Lung (tissue), 12 donors: ENCODE measurements around the gene ADAMTS12. TPM values are rescaled to one million over a fixed set of nuclear protein-coding genes. Genes with fewer than 3 reads are reported as not detected.

Experiments used
- ATAC-seq: fragments of 200-7000 bp; cut with Tn5 transposase; one replicate; pipeline ENCODE4 v1.9.1; 2020; ENCODE audit warnings: moderate number of reproducible peaks; ENCODE audit not compliant: insufficient read depth, low FRiP score
- DNase-seq, 3 donors: peaks; one replicate each; pipeline ENCODE4 v3.0.0-alpha.2; 2013 to 2017
- H3K27ac ChIP-seq, 2 donors: one replicate each; pipeline ENCODE4 v1.5.1; 2013; ENCODE audit warnings: mild to moderate bottlenecking in 2 of 2, moderate library complexity in 2 of 2, control low read depth in 1 of 2, inconsistent platforms in 1 of 2, low read depth in 1 of 2, low read length in 1 of 2
- H3K27me3 ChIP-seq, 3 donors: one replicate each; pipeline ENCODE4 v1.5.1; 2013; ENCODE audit warnings: low read length in 2 of 3; ENCODE audit not compliant: control insufficient read depth in 3 of 3, insufficient read depth in 3 of 3
- H3K36me3 ChIP-seq, 4 donors: one replicate each; pipeline ENCODE4 v1.5.1; 2013; ENCODE audit warnings: low read length in 4 of 4, mild to moderate bottlenecking in 1 of 4, moderate library complexity in 1 of 4; ENCODE audit not compliant: control insufficient read depth in 4 of 4, insufficient read depth in 4 of 4
- H3K4me1 ChIP-seq, 5 donors: one replicate each; pipeline ENCODE4 v1.5.1; 2013; ENCODE audit warnings: low read length in 5 of 5, mild to moderate bottlenecking in 2 of 5, moderate library complexity in 1 of 5; ENCODE audit not compliant: control insufficient read depth in 5 of 5, insufficient read depth in 5 of 5
- H3K4me3 ChIP-seq: one replicate; pipeline ENCODE4 v1.5.1; 2013; ENCODE audit warnings: mild to moderate bottlenecking, control low read depth, moderate library complexity
- H3K9ac ChIP-seq, 2 donors: one replicate each; pipeline ENCODE4 v1.5.1; 2013; ENCODE audit warnings: low read length in 2 of 2, control low read depth in 1 of 2; ENCODE audit not compliant: insufficient read depth in 1 of 2
- H3K9me3 ChIP-seq, 4 donors: one replicate each; pipeline ENCODE4 v1.5.1; 2013; ENCODE audit warnings: low read length in 3 of 4, mild to moderate bottlenecking in 1 of 4, moderate library complexity in 1 of 4; ENCODE audit not compliant: control insufficient read depth in 4 of 4, insufficient read depth in 3 of 4
- CTCF ChIP-seq: IDR thresholded peaks from 2 replicates; pipeline ENCODE4 v1.5.1; 2012; ENCODE audit warnings: mild to moderate bottlenecking; ENCODE audit errors: control extremely low read depth, extremely low read depth
- WGBS, 2 donors: extraction: QIAGEN DNeasy Blood & Tissue Kit; methylation state at CpG; one replicate each; pipeline ENCODE4 v1.1.7; 2013; 5-methylcytosine and 5-hydroxymethylcytosine counted together
- polyA plus RNA-seq, 2 donors: library from polyadenylated mRNA; stranded (reverse); fragments of 200-250 nt; gene quantifications; one replicate each; pipeline ENCODE4 v1.2.1, GENCODE V29; 2013
- total RNA-seq, 2 donors: library from RNA; depleted of rRNA in 1 of 2; stranded (reverse); fragments of >200 nt in 1 of 2; gene quantifications; one replicate each; pipeline ENCODE4 v1.2.1, GENCODE V29; 2014 to 2021
- donor health status: control.
- donor health status: control.
- donor health status: Bipolar disorder and iron deficiency.
- donor health status: healthy.
- donor health status: DM: yes; HTN: yes; CAD: no.

The ADAMTS12 gene
- total and polyA plus RNA-seq, 4 donors, result 1.3 to 55.1 (median 4.3) TPM

- ATAC-seq (no peak), DNase-seq (no peak)
- H3K4me1 ChIP-seq, result no peaks in the 10 kb centered on the region
- no peaks in the 10 kb centered on the region for H3K27me3 ChIP-seq
- no peak overlapping the region for H3K27ac ChIP-seq
- H3K9ac ChIP-seq, result no peak overlapping the region
- peaks cover 0 to 3% (median 0%) of the 10 kb centered on the region in 4 donors for H3K9me3 ChIP-seq
- H3K4me3 ChIP-seq, result no peak overlapping the region
- WGBS, 2 donors, result 55 to 79% methylated on average over 3 of the region's 3 CpGs
- TF ChIP-seq CTCF, result no peak
- H3K36me3 ChIP-seq, result peaks cover 0 to 40% (median 6%) of the 10 kb centered on the region in 4 donors
Observed at GRCh38 chr5:33637011-33637410, 254.8 kb downstream of the ADAMTS12 start.

DNA sequence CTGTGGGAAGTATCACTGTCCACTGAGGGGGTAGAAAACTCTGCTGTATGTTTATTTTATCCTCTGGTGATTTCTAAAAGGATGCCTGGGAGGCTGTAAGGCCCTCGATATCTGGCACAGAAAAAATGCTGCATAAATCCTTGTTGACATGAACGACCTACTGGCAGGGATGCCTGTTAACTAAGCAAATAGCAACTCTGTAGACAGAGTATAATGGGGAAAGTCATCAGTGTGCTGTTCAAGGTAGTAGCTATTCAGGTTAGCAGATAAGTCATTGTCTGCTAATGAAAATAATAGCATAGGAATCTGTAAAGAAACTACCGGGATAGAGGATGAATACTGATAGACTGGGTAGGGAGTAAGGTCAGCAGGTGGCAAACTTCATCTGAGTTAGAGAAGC lies 256.2 kb downstream of the ADAMTS12 start:
- 51 to 75% methylated on average over 3 of the region's 3 CpGs for WGBS, 2 donors
- DNase-seq (no peak), ATAC-seq (no peak)
- no peak overlapping the region for H3K27ac ChIP-seq
- TF ChIP-seq CTCF, result no peak
- no peaks in the 10 kb centered on the region for H3K27me3 ChIP-seq
- H3K4me1 ChIP-seq, result no peaks in the 10 kb centered on the region
- no peak overlapping the region for H3K9ac ChIP-seq
- peaks cover 0 to 40% (median 6%) of the 10 kb centered on the region in 4 donors for H3K36me3 ChIP-seq
- peaks cover 0 to 3% (median 0%) of the 10 kb centered on the region in 4 donors for H3K9me3 ChIP-seq
- no peak overlapping the region for H3K4me3 ChIP-seq

GRCh38 chr5:33633699-33634098 lies 258.1 kb downstream of the ADAMTS12 start:
- Histone ChIP-seq H3K36me3 (peaks cover 0 to 25% (median 2%) of the 10 kb centered on the region in 4 donors), H3K27ac (no peak overlapping the region), H3K27me3 (no peaks in the 10 kb centered on the region), H3K9ac (no peak overlapping the region), H3K9me3 (peaks cover 0 to 3% (median 0%) of the 10 kb centered on the region in 4 donors), H3K4me1 (no peaks in the 10 kb centered on the region), H3K4me3 (no peak overlapping the region)
- no peak for ATAC-seq
- no peak for DNase-seq
- no peak for TF ChIP-seq CTCF
- WGBS, 2 donors, result 95% methylated on average over 2 of the region's 2 CpGs

- H3K9ac ChIP-seq, result no peak overlapping the region
- TF ChIP-seq CTCF, result no peak
- 33 to 63% methylated on average over 1 of the region's 1 CpG for WGBS, 2 donors
- peaks cover 0 to 26% (median 8%) of the 10 kb centered on the region in 4 donors for H3K36me3 ChIP-seq
- H3K9me3 ChIP-seq, result peaks cover 0 to 3% (median 0%) of the 10 kb centered on the region in 4 donors
- ATAC-seq, result no peak
- no peak overlapping the region for H3K27ac ChIP-seq
- H3K4me3 ChIP-seq, result no peak overlapping the region
- no peaks in the 10 kb centered on the region for H3K27me3 ChIP-seq
- DNase-seq, result no peak
- peaks cover 0 to 2% (median 0%) of the 10 kb centered on the region in 5 donors for H3K4me1 ChIP-seq
Observed at GRCh38 chr5:33631786-33632185, 260.0 kb downstream of the ADAMTS12 start.
